HTR-8/SVneo (cell line): Measurements from ENCODE around the gene ZSWIM1.

Experiments
- DNase-seq: peaks from one replicate; pipeline ENCODE4 v3.0.0; 2011; ENCODE audit warnings: low spot score, mixed read lengths; ENCODE audit not compliant: insufficient read length
- FAIRE-seq: peaks from 2 replicates; lab custom pipeline; 2011; peaks lifted over from hg19 to GRCh38; lab: Jason Lieb, UNC

Gene ZSWIM1

DNA sequence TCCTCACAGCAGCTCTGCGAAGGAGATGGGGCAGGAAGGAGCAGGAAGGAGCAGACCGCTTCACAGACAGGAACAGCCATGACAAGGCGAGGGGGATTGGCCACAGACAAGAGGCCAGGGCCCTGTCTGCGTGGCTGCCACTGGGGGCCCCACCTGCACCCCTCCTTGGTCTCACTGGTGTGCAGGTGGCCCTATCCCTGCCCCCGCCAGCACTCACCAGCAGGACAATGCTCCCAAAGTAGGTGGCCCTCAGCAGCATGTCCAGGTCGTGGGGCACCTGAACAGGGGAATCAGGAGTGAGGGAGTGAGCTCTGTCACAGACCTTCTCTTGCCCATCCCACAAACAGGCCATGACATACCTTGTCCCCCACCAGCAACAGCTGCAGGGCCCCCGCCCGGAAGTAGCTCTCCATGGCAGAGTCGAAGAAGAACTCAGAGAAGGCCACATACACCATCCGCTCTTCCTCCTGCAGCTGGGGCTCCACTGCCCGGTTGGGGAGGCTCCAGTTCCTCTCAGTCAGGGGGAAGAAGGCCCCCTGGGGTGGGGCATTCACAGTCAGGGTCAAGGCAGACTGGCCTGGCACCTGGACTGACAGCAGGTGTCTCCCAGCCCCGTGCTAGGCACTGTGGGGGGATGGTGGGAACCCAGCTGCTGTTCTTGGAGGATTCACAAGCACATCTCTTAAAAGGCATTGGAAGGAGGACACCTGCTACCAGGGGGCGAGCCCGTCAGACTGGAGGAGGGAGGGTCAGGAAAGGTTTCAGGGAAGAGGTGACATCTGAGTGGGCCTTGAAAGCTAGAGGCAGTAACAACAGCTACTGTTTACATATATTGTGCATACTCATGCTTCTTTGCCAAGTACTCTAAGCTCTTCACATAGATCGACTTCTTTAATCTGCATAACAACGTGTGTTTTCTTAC, 23.8 kb downstream of the ZSWIM1 start:
- no peak for DNase-seq
- FAIRE-seq, result no peak

DNA sequence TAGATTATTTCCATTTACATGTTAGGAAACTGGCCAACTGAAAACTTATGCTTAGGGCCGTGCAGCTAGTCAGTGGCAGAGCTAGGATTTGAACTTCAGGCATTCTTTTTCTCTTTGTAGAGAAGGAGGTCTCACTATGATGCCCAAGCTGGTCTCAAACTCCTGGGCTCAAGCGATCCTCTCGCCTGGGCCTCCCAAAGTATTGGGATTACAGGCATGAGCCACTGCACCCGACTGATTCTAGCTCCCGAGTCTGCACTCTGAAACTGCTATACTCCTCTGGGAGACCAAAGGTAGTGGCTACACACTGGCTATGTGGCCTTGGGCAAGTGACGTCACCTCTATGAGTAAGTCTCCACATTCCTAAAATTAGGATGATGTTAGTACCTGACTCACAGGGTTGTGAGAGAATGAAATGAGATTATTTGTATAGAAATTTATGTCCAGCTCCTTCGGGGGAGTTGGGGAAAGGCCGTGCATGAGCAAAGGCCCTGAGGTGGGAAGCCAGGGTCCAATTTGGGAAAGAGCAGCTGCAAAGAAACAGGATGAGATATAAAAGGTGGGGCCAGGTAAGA, 24.6 kb downstream of the ZSWIM1 start:
- FAIRE-seq (no peak), DNase-seq (no peak)

GRCh38 chr20:45907219-45907948, 26.4 kb downstream of the ZSWIM1 start:
- FAIRE-seq (peak; percentile 38), DNase-seq (no peak)

DNA sequence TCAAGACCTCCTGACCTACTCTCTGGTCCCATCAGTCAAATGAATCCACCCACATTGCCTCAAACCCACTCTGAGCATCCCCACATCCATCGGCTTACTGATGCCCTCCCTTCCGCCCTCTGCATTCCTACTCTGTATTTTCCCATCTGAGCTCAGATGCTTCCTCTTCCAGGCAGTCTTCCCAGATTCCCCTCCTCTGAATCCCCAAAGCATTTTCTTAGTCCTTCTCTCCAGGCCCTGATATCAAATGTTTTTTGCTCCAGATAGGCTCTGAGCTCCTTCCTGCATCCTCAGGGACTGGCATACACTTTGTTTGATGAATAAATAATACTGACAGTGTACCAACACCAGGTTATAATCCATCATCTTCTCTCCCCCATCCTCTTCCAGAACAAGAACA, 27.1 kb downstream of the ZSWIM1 start:
- DNase-seq (no peak), FAIRE-seq (no peak)

- DNase-seq (no peak), FAIRE-seq (no peak)
Measured at GRCh38 chr20:45909336-45909808, 28.3 kb downstream of the ZSWIM1 start.

- no peak for FAIRE-seq
Measured at GRCh38 chr20:45909817-45910669, 29.0 kb downstream of the ZSWIM1 start.

DNA sequence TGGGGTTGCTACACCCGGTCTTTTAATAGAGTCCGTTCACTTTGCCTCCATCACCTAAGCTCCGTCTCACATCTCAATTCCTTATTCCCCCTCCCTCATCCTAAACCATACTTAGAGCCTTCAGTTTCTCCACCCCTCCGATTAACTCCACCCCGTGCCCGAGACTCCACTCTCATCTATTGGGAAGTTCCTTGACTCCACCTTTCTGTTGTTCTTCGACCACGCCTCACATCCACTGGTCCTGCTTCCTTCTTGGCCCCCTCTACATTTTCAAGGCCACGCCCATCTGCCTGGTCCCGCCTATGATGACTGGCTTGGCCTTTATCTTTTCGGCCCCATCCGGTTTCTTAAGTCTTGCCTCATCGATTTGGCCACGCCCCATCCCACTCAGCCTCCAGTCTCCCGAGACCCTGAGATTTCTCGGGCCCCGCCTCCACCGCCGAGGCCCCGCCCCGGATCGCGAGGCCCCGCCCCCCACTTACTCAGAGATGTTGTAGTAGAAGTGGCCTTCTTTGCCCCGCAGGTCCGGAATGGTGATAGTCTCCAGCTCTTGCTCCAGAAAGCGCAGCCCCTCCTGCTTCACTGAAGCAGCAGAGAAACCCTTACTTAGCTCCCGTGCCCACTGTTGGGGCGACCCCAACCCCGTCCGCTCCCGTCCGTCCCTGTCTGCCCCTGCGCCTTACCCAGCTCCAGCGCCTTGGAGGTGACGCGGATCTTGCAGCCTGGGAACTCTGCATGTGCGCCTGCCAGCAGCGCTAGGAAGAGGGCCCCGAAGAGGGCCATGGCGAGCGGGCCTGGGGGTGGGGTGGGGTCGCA, 29.9 kb downstream of the ZSWIM1 start:
- FAIRE-seq, result peak; percentile 98

More at GRCh38 chr20:45909817-45910669, 29.0 kb downstream of the ZSWIM1 start:
- DNase-seq, result no peak

GRCh38 chr20:45911486-45912343, 30.7 kb downstream of the ZSWIM1 start, which contains the start of gene PLTP:
TSS of gene PLTP (minus strand) at chr20:45912155. CDS start at chr20:45911452, 703 bp downstream.
- DNase-seq (no peak), FAIRE-seq (peak; percentile 81)

More for the DNA sequence above, 29.9 kb downstream of the ZSWIM1 start:
- peak; percentile 100 for DNase-seq

GRCh38 chr20:45912344-45912682, 31.3 kb downstream of the ZSWIM1 start:
- peak; percentile 44 for FAIRE-seq
- no peak for DNase-seq

GRCh38 chr20:45913116-45913515, 32.1 kb downstream of the ZSWIM1 start:
- FAIRE-seq (no peak), DNase-seq (no peak)

- no peak for FAIRE-seq
- DNase-seq, result no peak
Measured at GRCh38 chr20:45917790-45918141, 36.7 kb downstream of the ZSWIM1 start.

DNA sequence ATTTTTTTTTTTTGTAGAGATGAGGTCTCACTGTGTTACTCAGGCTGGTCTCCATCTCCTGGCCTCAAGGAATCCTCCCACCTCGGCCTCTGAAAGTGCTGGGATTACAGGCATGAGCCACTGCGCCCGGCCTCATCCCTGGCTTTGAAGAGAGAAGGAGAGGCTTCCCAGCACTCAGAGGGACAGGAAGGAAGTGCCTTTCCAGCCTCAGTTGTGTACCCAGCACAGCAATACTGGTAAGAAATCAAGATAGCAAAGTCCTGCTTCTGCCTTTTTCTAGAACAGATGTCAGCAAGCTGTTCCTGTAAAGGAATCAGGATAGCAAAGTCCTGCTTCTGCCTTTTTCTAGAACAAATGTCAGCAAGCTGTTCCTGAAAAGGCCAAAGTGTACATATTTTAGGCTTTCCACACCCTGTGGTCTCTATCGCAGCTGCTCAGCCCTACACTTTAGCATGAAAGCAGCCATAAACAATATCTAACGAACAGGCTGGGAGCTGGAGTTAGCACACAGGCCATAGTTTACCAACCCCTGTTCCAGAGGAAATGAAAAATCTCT, 37.2 kb downstream of the ZSWIM1 start:
- DNase-seq, result no peak
- FAIRE-seq, result no peak

DNA sequence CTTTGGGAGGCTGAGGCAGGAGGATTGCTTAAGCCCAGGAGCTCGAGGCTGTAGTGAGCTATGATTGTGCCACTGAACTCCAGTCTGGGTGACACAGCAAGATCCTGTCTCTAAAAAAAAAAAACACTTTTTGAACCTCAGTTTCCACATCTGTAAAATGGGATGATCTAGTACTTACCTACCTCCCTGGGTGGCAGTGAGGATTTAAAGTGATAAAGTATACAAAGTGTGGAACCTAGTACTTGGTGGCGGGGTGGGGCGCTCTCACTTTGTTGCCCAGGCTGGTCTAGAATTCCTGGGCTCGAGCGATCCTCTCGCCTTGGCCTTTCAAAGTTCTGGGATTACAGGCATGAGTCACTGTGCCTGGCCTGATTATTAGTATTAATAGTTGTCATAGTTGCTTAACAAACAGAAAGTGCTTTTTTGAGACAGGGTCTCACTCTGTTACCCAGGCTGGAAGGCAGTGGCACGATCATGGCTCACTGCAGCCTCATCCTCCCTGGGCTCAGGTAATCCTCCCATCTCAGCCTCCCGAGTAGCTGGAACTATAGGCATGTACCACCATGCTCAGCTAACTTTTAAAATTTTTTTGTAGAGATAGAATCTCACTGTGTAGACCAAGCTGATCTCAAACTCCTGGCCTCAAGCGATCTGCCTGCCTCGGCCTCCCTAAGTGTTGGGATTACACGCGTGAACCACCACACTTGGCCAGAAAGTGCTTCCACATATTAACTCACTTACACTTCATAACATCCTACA, 37.9 kb downstream of the ZSWIM1 start:
- DNase-seq (no peak), FAIRE-seq (no peak)

GRCh38 chr20:45919542-45920399, 38.7 kb downstream of the ZSWIM1 start:
- FAIRE-seq (no peak), DNase-seq (no peak)

GRCh38 chr20:45920462-45921336, 39.7 kb downstream of the ZSWIM1 start:
- DNase-seq (no peak), FAIRE-seq (no peak)
